Nephron progenitor cell (in vitro differentiated cells): ENCODE results near the gene POLR1B.

Experiments used
- DNase-seq: peaks from one replicate; pipeline ENCODE4 v3.0.0; 2021
- H3K27ac Mint-ChIP-seq: 2 replicates; pipeline ENCODE4 v1.8.0; 2021; ENCODE audit warnings: mild to moderate bottlenecking, moderate library complexity, mixed read lengths
- H3K27me3 Mint-ChIP-seq: 2 replicates; pipeline ENCODE4 v1.8.0; 2021; ENCODE audit warnings: mild to moderate bottlenecking, low read depth, mixed read lengths; ENCODE audit not compliant: poor library complexity
- H3K36me3 Mint-ChIP-seq: 2 replicates; pipeline ENCODE4 v1.8.0; 2021; ENCODE audit warnings: low read depth, mixed read lengths
- H3K4me1 Mint-ChIP-seq: 2 replicates; pipeline ENCODE4 v1.8.0; 2021; ENCODE audit warnings: mixed read lengths
- H3K4me3 Mint-ChIP-seq: 2 replicates; pipeline ENCODE4 v1.8.0; 2021; ENCODE audit warnings: mild to moderate bottlenecking, moderate library complexity, mixed read lengths
- H3K9me3 Mint-ChIP-seq: 2 replicates; pipeline ENCODE4 v1.8.0; 2021; ENCODE audit warnings: mild to moderate bottlenecking, moderate library complexity, mixed read lengths
- TF ChIP-seq, protein P1 (sequence below): fragments of 200-600 bp; sonication (generic); IDR thresholded peaks from 2 replicates; pipeline ENCODE4 v1.5.0; 2021; ENCODE audit warnings: antibody characterized with exemption

The POLR1B gene

DNA sequence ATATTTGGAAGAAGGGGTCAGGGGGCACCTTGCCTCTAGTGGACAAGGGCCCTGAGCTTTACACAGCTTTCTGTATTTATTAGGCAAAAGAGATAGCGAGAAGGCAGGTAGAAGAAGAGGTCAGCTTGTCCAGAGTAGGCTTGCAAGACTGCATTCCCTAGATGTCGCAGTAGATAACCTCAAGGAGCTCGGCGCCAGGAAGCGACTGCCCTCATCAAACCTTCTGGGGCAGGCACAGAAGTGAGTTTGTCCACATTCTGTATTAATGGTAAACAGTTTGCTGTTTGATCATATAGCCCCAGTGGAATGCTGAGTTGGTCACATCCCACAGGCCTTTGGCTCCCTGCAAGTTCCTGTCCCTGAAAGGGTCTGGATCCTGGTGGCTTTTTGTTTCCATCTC lies 49.1 kb downstream of the POLR1B start:
- Mint-ChIP-seq H3K4me1 (peaks cover 5% of the 10 kb centered on the region), H3K27me3 (peaks cover 5% of the 10 kb centered on the region), H3K27ac (peak overlapping the region; percentile 3), H3K36me3 (peaks cover 55% of the 10 kb centered on the region), H3K9me3 (no peaks in the 10 kb centered on the region), H3K4me3 (no peak overlapping the region)
- TF ChIP-seq, protein P1, sequence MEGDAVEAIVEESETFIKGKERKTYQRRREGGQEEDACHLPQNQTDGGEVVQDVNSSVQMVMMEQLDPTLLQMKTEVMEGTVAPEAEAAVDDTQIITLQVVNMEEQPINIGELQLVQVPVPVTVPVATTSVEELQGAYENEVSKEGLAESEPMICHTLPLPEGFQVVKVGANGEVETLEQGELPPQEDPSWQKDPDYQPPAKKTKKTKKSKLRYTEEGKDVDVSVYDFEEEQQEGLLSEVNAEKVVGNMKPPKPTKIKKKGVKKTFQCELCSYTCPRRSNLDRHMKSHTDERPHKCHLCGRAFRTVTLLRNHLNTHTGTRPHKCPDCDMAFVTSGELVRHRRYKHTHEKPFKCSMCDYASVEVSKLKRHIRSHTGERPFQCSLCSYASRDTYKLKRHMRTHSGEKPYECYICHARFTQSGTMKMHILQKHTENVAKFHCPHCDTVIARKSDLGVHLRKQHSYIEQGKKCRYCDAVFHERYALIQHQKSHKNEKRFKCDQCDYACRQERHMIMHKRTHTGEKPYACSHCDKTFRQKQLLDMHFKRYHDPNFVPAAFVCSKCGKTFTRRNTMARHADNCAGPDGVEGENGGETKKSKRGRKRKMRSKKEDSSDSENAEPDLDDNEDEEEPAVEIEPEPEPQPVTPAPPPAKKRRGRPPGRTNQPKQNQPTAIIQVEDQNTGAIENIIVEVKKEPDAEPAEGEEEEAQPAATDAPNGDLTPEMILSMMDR, result no peak
- DNase-seq, result no peak

DNA sequence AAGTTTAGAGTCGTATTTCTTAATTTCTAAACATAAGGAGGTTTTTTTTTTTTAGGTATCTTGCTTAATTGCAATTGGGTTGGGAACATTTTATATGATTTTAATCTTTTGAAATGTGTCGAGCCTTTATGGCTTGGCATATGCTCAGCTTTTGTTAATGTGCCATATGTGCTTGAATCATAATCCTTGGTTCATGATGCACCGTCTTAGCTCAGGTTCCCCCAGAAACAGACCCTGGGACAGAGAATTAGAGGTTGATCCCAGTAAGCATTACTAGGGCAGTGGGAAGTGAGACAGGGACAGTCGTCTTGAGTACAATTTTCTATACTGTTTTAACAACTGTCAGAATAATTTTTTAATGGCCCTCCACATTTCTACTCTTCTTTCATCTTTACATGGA lies 51.5 kb downstream of the POLR1B start:
- Mint-ChIP-seq H3K27ac (no peak overlapping the region), H3K36me3 (peaks cover 41% of the 10 kb centered on the region)

DNA sequence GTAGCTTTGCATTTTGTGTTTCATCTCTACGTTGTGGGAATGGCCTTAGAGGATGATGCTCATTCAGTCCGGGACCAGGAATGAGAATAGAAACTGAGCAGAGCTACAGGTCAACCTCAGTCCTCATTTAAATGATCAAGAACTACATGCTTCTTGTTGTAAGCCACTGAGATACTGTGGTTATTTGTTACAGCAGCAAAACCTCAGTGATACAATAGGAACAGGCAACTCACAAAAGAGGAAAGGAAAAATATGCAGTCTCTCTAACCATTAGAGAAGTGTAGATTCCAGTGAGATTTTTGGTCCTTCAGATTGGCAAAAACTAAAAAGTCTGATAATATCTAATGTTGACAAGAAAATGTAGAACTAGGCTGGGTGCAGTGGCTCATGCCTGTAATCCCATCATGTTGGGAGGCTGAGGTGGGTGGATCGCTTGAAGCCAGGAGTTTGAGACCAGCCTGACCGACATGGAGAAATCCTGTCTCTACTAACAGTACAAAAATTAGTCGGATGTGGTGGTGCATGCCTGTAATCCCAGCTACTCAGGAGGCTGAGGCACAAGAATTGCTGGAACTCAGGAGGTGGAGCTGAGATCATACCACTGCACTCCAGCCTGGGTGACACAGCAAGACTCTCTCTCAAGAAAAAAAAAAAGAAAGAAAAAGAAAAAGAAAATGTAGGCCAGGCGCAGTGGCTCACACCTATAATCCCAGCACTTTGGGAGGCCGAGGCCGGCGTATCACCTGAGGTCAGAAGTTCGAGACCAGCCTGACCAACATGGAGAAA lies 55.5 kb downstream of the POLR1B start:
- peaks cover 8% of the 10 kb centered on the region for H3K27me3 Mint-ChIP-seq
- no peak overlapping the region for H3K4me3 Mint-ChIP-seq
- DNase-seq, result no peak
- no peak overlapping the region for H3K27ac Mint-ChIP-seq
- peaks cover 22% of the 10 kb centered on the region for H3K36me3 Mint-ChIP-seq
- peaks cover 5% of the 10 kb centered on the region for H3K4me1 Mint-ChIP-seq
- TF ChIP-seq, protein P1, result no peak
- H3K9me3 Mint-ChIP-seq, result no peaks in the 10 kb centered on the region

More for the DNA sequence above, 51.5 kb downstream of the POLR1B start:
- Mint-ChIP-seq H3K4me3 (no peak overlapping the region), H3K4me1 (no peaks in the 10 kb centered on the region), H3K9me3 (no peaks in the 10 kb centered on the region), H3K27me3 (peaks cover 5% of the 10 kb centered on the region)
- TF ChIP-seq, protein P1, result no peak
- no peak for DNase-seq

DNA sequence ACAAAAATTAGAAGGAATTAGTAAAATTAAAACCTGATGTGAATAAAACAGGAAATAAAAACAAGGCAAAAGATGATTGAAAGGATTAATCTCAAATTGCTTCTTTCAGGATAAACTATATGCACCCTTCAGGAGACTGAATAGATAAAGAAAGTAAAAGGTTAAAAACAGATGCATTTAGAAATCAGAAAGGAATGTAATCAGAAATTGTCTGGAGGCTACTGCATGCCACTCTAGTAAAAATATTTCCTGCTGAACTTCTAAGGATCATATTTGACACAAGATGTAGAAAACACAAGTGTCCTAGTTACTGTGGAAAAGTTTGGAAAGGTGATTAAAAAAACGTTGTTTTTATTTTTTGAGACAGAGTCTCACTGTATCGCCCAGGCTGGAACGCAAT lies 58.4 kb downstream of the POLR1B start:
- Mint-ChIP-seq H3K36me3 (peaks cover 4% of the 10 kb centered on the region), H3K9me3 (no peaks in the 10 kb centered on the region), H3K27me3 (peaks cover 8% of the 10 kb centered on the region), H3K27ac (no peak overlapping the region), H3K4me1 (peaks cover 5% of the 10 kb centered on the region), H3K4me3 (no peak overlapping the region)
- TF ChIP-seq, protein P1, result no peak
- DNase-seq, result no peak

DNA sequence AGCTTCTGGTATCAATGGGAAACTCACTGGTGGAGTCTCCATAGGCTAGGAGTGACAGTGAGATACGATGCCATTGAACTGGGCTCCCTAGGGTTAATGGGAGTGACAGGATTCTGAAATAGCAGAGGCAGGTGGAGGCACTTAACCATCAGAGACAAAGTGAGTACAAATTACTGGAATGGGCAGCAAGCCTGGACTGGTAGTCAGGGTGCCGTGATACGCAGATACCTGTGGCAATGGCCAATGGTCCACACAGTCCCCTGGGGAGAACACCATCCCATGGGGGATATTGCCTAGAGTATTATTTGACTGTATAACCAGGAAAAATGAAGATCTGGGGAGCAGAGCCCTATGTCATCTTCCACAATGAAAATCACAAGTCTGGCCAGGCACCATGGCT lies 59.5 kb downstream of the POLR1B start:
- no peaks in the 10 kb centered on the region for H3K36me3 Mint-ChIP-seq
- TF ChIP-seq, protein P1, result no peak
- no peaks in the 10 kb centered on the region for H3K9me3 Mint-ChIP-seq
- peaks cover 5% of the 10 kb centered on the region for H3K4me1 Mint-ChIP-seq
- no peak overlapping the region for H3K4me3 Mint-ChIP-seq
- no peak overlapping the region for H3K27ac Mint-ChIP-seq
- H3K27me3 Mint-ChIP-seq, result peaks cover 10% of the 10 kb centered on the region
- DNase-seq, result no peak

DNA sequence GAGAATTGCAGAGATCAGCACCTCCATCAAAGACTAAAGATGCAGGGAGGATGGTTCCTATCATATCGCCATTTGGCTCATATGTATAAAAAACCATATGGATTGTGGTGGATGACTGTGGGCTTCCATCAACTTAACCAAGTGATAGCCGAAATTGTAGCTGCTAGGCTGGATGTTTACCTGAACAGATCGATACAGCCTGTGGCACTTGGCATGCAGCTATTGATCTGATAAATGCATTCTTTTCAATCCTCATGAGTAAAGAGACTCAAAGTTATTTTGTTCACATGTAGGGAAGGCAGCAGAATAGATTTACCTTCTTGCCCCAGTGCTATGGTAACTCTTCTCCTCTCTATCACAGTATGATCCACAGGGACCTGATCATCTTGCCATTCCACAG lies 60.7 kb downstream of the POLR1B start:
- H3K36me3 Mint-ChIP-seq, result no peaks in the 10 kb centered on the region
- H3K27ac Mint-ChIP-seq, result no peak overlapping the region
- DNase-seq, result no peak
- H3K9me3 Mint-ChIP-seq, result no peaks in the 10 kb centered on the region
- H3K4me3 Mint-ChIP-seq, result no peak overlapping the region
- H3K4me1 Mint-ChIP-seq, result peaks cover 5% of the 10 kb centered on the region
- peaks cover 10% of the 10 kb centered on the region for H3K27me3 Mint-ChIP-seq
- TF ChIP-seq, protein P1, result no peak
